ENCODE results near the gene SCAP. TPM values are rescaled to one million over a fixed set of nuclear protein-coding genes. Genes with fewer than 3 reads are reported as not detected.
A peak's percentile ranks its signal among the peaks of the same experiment; 100 is the strongest.

The SCAP gene
- polyA plus RNA-seq, 2 donors: 36.4 to 50.2 TPM

GRCh38 chr3:47441796-47442551 lies 33.8 kb downstream of the SCAP start:
- Histone ChIP-seq H3K27ac (ENCODE audit: low read depth in 2 of 2, low read length in 1 of 2) (peak overlapping the region; percentile 38 to 79), H3K9me3 (ENCODE audit: control insufficient read depth in 2 of 2, insufficient read depth in 1 of 2, low read depth in 1 of 2, low read length in 1 of 2) (no peaks in the 10 kb centered on the region), H3K4me1 (ENCODE audit: control insufficient read depth in 2 of 2, insufficient read depth in 2 of 2, low read length in 1 of 2) (peaks cover 3 to 7% of the 10 kb centered on the region in 2 donors), H3K36me3 (ENCODE audit: control insufficient read depth in 2 of 2, insufficient read depth in 2 of 2, low read length in 1 of 2) (peaks cover 0 to 6% of the 10 kb centered on the region in 2 donors), H3K27me3 (ENCODE audit: control insufficient read depth in 1 of 2, insufficient read depth in 2 of 2, low read length in 2 of 2) (no peaks in the 10 kb centered on the region), H3K4me3 (ENCODE audit: low read depth in 1 of 2, low read length in 2 of 2) (no peak overlapping the region)
- 54 to 66% methylated on average over 4 of the region's 4 CpGs for WGBS, 2 donors

- no peaks in the 10 kb centered on the region for H3K9me3 ChIP-seq (ENCODE audit: control insufficient read depth in 2 of 2, insufficient read depth in 1 of 2, low read depth in 1 of 2, low read length in 1 of 2)
- H3K36me3 ChIP-seq (ENCODE audit: control insufficient read depth in 2 of 2, insufficient read depth in 2 of 2, low read length in 1 of 2): peaks cover 0 to 6% of the 10 kb centered on the region in 2 donors
- no peaks in the 10 kb centered on the region for H3K27me3 ChIP-seq (ENCODE audit: control insufficient read depth in 1 of 2, insufficient read depth in 2 of 2, low read length in 2 of 2)
- H3K27ac ChIP-seq (ENCODE audit: low read depth in 2 of 2, low read length in 1 of 2): no peak overlapping the region
- H3K4me3 ChIP-seq (ENCODE audit: low read depth in 1 of 2, low read length in 2 of 2): no peak overlapping the region
- H3K4me1 ChIP-seq (ENCODE audit: control insufficient read depth in 2 of 2, insufficient read depth in 2 of 2, low read length in 1 of 2): peaks cover 3 to 7% of the 10 kb centered on the region in 2 donors
Observed at GRCh38 chr3:47440131-47440530, 35.6 kb downstream of the SCAP start.

GRCh38 chr3:47436180-47436579 lies 39.6 kb downstream of the SCAP start:
- Histone ChIP-seq H3K27ac (ENCODE audit: low read depth in 2 of 2, low read length in 1 of 2) (peak overlapping the region in 1 of 2 donors; percentile 18), H3K27me3 (ENCODE audit: control insufficient read depth in 1 of 2, insufficient read depth in 2 of 2, low read length in 2 of 2) (no peaks in the 10 kb centered on the region), H3K4me1 (ENCODE audit: control insufficient read depth in 2 of 2, insufficient read depth in 2 of 2, low read length in 1 of 2) (peaks cover 0 to 6% of the 10 kb centered on the region in 2 donors), H3K9me3 (ENCODE audit: control insufficient read depth in 2 of 2, insufficient read depth in 1 of 2, low read depth in 1 of 2, low read length in 1 of 2) (no peaks in the 10 kb centered on the region), H3K4me3 (ENCODE audit: low read depth in 1 of 2, low read length in 2 of 2) (no peak overlapping the region), H3K36me3 (ENCODE audit: control insufficient read depth in 2 of 2, insufficient read depth in 2 of 2, low read length in 1 of 2) (peaks cover 7 to 29% of the 10 kb centered on the region in 2 donors)
- WGBS, 2 donors: 76 to 81% methylated on average over 5 of the region's 5 CpGs

- Histone ChIP-seq H3K4me3 (ENCODE audit: low read depth in 1 of 2, low read length in 2 of 2) (no peak overlapping the region), H3K9me3 (ENCODE audit: control insufficient read depth in 2 of 2, insufficient read depth in 1 of 2, low read depth in 1 of 2, low read length in 1 of 2) (no peaks in the 10 kb centered on the region), H3K36me3 (ENCODE audit: control insufficient read depth in 2 of 2, insufficient read depth in 2 of 2, low read length in 1 of 2) (peaks cover 7 to 34% of the 10 kb centered on the region in 2 donors), H3K27me3 (ENCODE audit: control insufficient read depth in 1 of 2, insufficient read depth in 2 of 2, low read length in 2 of 2) (no peaks in the 10 kb centered on the region), H3K4me1 (ENCODE audit: control insufficient read depth in 2 of 2, insufficient read depth in 2 of 2, low read length in 1 of 2) (peaks cover 2 to 8% of the 10 kb centered on the region in 2 donors), H3K27ac (ENCODE audit: low read depth in 2 of 2, low read length in 1 of 2) (no peak overlapping the region)
- whole genome bisulfite sequencing, 2 donors: 93 to 97% methylated on average over 4 of the region's 4 CpGs
Observed at GRCh38 chr3:47434849-47435248, 40.9 kb downstream of the SCAP start.

GRCh38 chr3:47433796-47434195 lies 41.9 kb downstream of the SCAP start:
- no peak overlapping the region for H3K4me3 ChIP-seq (ENCODE audit: low read depth in 1 of 2, low read length in 2 of 2)
- no peaks in the 10 kb centered on the region for H3K27me3 ChIP-seq (ENCODE audit: control insufficient read depth in 1 of 2, insufficient read depth in 2 of 2, low read length in 2 of 2)
- H3K27ac ChIP-seq (ENCODE audit: low read depth in 2 of 2, low read length in 1 of 2): peak overlapping the region; percentile 43 to 78
- H3K9me3 ChIP-seq (ENCODE audit: control insufficient read depth in 2 of 2, insufficient read depth in 1 of 2, low read depth in 1 of 2, low read length in 1 of 2): no peaks in the 10 kb centered on the region
- H3K4me1 ChIP-seq (ENCODE audit: control insufficient read depth in 2 of 2, insufficient read depth in 2 of 2, low read length in 1 of 2): peaks cover 2 to 8% of the 10 kb centered on the region in 2 donors
- WGBS, 2 donors: 78 to 80% methylated on average over 3 of the region's 3 CpGs
- H3K36me3 ChIP-seq (ENCODE audit: control insufficient read depth in 2 of 2, insufficient read depth in 2 of 2, low read length in 1 of 2): peaks cover 7 to 28% of the 10 kb centered on the region in 2 donors

- Histone ChIP-seq H3K4me3 (ENCODE audit: low read depth in 1 of 2, low read length in 2 of 2) (no peak overlapping the region), H3K36me3 (ENCODE audit: control insufficient read depth in 2 of 2, insufficient read depth in 2 of 2, low read length in 1 of 2) (peaks cover 14 to 33% of the 10 kb centered on the region in 2 donors), H3K4me1 (ENCODE audit: control insufficient read depth in 2 of 2, insufficient read depth in 2 of 2, low read length in 1 of 2) (peaks cover 2 to 8% of the 10 kb centered on the region in 2 donors), H3K9me3 (ENCODE audit: control insufficient read depth in 2 of 2, insufficient read depth in 1 of 2, low read depth in 1 of 2, low read length in 1 of 2) (no peaks in the 10 kb centered on the region), H3K27me3 (ENCODE audit: control insufficient read depth in 1 of 2, insufficient read depth in 2 of 2, low read length in 2 of 2) (no peaks in the 10 kb centered on the region), H3K27ac (ENCODE audit: low read depth in 2 of 2, low read length in 1 of 2) (no peak overlapping the region)
- 96 to 97% methylated on average over 2 of the region's 2 CpGs for WGBS, 2 donors
Observed at GRCh38 chr3:47432673-47433072, 43.1 kb downstream of the SCAP start.

- Histone ChIP-seq H3K36me3 (ENCODE audit: control insufficient read depth in 2 of 2, insufficient read depth in 2 of 2, low read length in 1 of 2) (peaks cover 20 to 45% of the 10 kb centered on the region in 2 donors), H3K27ac (ENCODE audit: low read depth in 2 of 2, low read length in 1 of 2) (no peak overlapping the region), H3K4me1 (ENCODE audit: control insufficient read depth in 2 of 2, insufficient read depth in 2 of 2, low read length in 1 of 2) (peaks cover 2 to 8% of the 10 kb centered on the region in 2 donors), H3K4me3 (ENCODE audit: low read depth in 1 of 2, low read length in 2 of 2) (no peak overlapping the region), H3K9me3 (ENCODE audit: control insufficient read depth in 2 of 2, insufficient read depth in 1 of 2, low read depth in 1 of 2, low read length in 1 of 2) (no peaks in the 10 kb centered on the region), H3K27me3 (ENCODE audit: control insufficient read depth in 1 of 2, insufficient read depth in 2 of 2, low read length in 2 of 2) (no peaks in the 10 kb centered on the region)
- 81 to 85% methylated on average over 3 of the region's 3 CpGs for WGBS, 2 donors
Observed at GRCh38 chr3:47431225-47431624, 44.5 kb downstream of the SCAP start.

- H3K4me3 ChIP-seq (ENCODE audit: low read depth in 1 of 2, low read length in 2 of 2): no peak overlapping the region
- H3K27me3 ChIP-seq (ENCODE audit: control insufficient read depth in 1 of 2, insufficient read depth in 2 of 2, low read length in 2 of 2): no peaks in the 10 kb centered on the region
- no peaks in the 10 kb centered on the region for H3K9me3 ChIP-seq (ENCODE audit: control insufficient read depth in 2 of 2, insufficient read depth in 1 of 2, low read depth in 1 of 2, low read length in 1 of 2)
- H3K27ac ChIP-seq (ENCODE audit: low read depth in 2 of 2, low read length in 1 of 2): peak overlapping the region in 1 of 2 donors; percentile 2
- 96% methylated on average over 7 of the region's 7 CpGs for whole genome bisulfite sequencing, 2 donors
- peaks cover 20 to 49% of the 10 kb centered on the region in 2 donors for H3K36me3 ChIP-seq (ENCODE audit: control insufficient read depth in 2 of 2, insufficient read depth in 2 of 2, low read length in 1 of 2)
- peaks cover 2 to 8% of the 10 kb centered on the region in 2 donors for H3K4me1 ChIP-seq (ENCODE audit: control insufficient read depth in 2 of 2, insufficient read depth in 2 of 2, low read length in 1 of 2)
Observed at GRCh38 chr3:47430606-47431005, 45.1 kb downstream of the SCAP start.

GRCh38 chr3:47429476-47430270 lies 46.1 kb downstream of the SCAP start:
- H3K4me1 ChIP-seq (ENCODE audit: control insufficient read depth in 2 of 2, insufficient read depth in 2 of 2, low read length in 1 of 2): peaks cover 2 to 8% of the 10 kb centered on the region in 2 donors
- no peaks in the 10 kb centered on the region for H3K27me3 ChIP-seq (ENCODE audit: control insufficient read depth in 1 of 2, insufficient read depth in 2 of 2, low read length in 2 of 2)
- peak overlapping the region in 1 of 2 donors; percentile 16 for H3K27ac ChIP-seq (ENCODE audit: low read depth in 2 of 2, low read length in 1 of 2)
- no peak overlapping the region for H3K4me3 ChIP-seq (ENCODE audit: low read depth in 1 of 2, low read length in 2 of 2)
- 87 to 89% methylated on average over 9 of the region's 9 CpGs for WGBS, 2 donors
- peaks cover 20 to 50% of the 10 kb centered on the region in 2 donors for H3K36me3 ChIP-seq (ENCODE audit: control insufficient read depth in 2 of 2, insufficient read depth in 2 of 2, low read length in 1 of 2)
- H3K9me3 ChIP-seq (ENCODE audit: control insufficient read depth in 2 of 2, insufficient read depth in 1 of 2, low read depth in 1 of 2, low read length in 1 of 2): no peaks in the 10 kb centered on the region
